Mucosa of stomach (tissue), 1 donor: ENCODE measurements around the gene SERINC5.
"Not testable (repeated sequence)": the region's sequence is repeated elsewhere in the genome, so short reads cannot be mapped to it uniquely, and the experiment has no call there.

ENCODE experiments used
- H3K27me3 ChIP-seq: one replicate; pipeline ENCODE4 v1.7.0; 2013; ENCODE audit warnings: mild to moderate bottlenecking, low read length; ENCODE audit not compliant: control insufficient read depth, insufficient read depth
- H3K36me3 ChIP-seq: one replicate; pipeline ENCODE4 v1.7.0; 2013; ENCODE audit warnings: low read length; ENCODE audit not compliant: control insufficient read depth, insufficient read depth
- H3K4me1 ChIP-seq: one replicate; pipeline ENCODE4 v1.7.0; 2013; ENCODE audit warnings: mild to moderate bottlenecking, low read length; ENCODE audit not compliant: control insufficient read depth, insufficient read depth
- H3K4me3 ChIP-seq: one replicate; pipeline ENCODE4 v1.7.0; 2013; ENCODE audit warnings: low read length
- H3K9ac ChIP-seq: one replicate; pipeline ENCODE4 v1.7.0; 2013; ENCODE audit warnings: mild to moderate bottlenecking, low read length, moderate library complexity
- H3K9me3 ChIP-seq: one replicate; pipeline ENCODE4 v1.7.0; 2013; ENCODE audit warnings: mild to moderate bottlenecking, low read length, moderate library complexity; ENCODE audit not compliant: control insufficient read depth
- donor health status: Pancreatic carcinoma.

The SERINC5 gene

GRCh38 chr5:80282054-80282453 is 26.2 kb upstream of the SERINC5 start:
- Histone ChIP-seq H3K27me3 (no peaks in the 10 kb centered on the region), H3K4me1 (no peaks in the 10 kb centered on the region), H3K9ac (no peak overlapping the region), H3K36me3 (no peaks in the 10 kb centered on the region), H3K4me3 (no peak overlapping the region), H3K9me3 (no peaks in the 10 kb centered on the region)

GRCh38 chr5:80277191-80277590 is 21.3 kb upstream of the SERINC5 start:
- Histone ChIP-seq H3K4me1 (no peaks in the 10 kb centered on the region), H3K9me3 (no peaks in the 10 kb centered on the region), H3K9ac (no peak overlapping the region), H3K27me3 (no peaks in the 10 kb centered on the region), H3K36me3 (no peaks in the 10 kb centered on the region), H3K4me3 (no peak overlapping the region)

GRCh38 chr5:80276186-80276585 is 20.3 kb upstream of the SERINC5 start:
- H3K27me3 ChIP-seq: no peaks in the 10 kb centered on the region
- H3K36me3 ChIP-seq: no peaks in the 10 kb centered on the region
- no peaks in the 10 kb centered on the region for H3K9me3 ChIP-seq
- H3K4me3 ChIP-seq: no peak overlapping the region
- no peak overlapping the region for H3K9ac ChIP-seq
- no peaks in the 10 kb centered on the region for H3K4me1 ChIP-seq

GRCh38 chr5:80275347-80275746 is 19.5 kb upstream of the SERINC5 start:
- no peak overlapping the region for H3K9ac ChIP-seq
- H3K27me3 ChIP-seq: no peaks in the 10 kb centered on the region
- H3K36me3 ChIP-seq: no peaks in the 10 kb centered on the region
- no peaks in the 10 kb centered on the region for H3K9me3 ChIP-seq
- no peaks in the 10 kb centered on the region for H3K4me1 ChIP-seq
- no peak overlapping the region for H3K4me3 ChIP-seq

- not testable (repeated sequence) for H3K4me3 ChIP-seq, H3K9ac ChIP-seq, H3K36me3 ChIP-seq, H3K27me3 ChIP-seq, H3K4me1 ChIP-seq, H3K9me3 ChIP-seq
Observed at GRCh38 chr5:80270543-80270942, 14.7 kb upstream of the SERINC5 start.

GRCh38 chr5:80269991-80270438 is 14.2 kb upstream of the SERINC5 start:
- Histone ChIP-seq H3K9ac (no peak overlapping the region), H3K4me1 (no peaks in the 10 kb centered on the region), H3K4me3 (no peak overlapping the region), H3K9me3 (no peaks in the 10 kb centered on the region), H3K27me3 (no peaks in the 10 kb centered on the region), H3K36me3 (no peaks in the 10 kb centered on the region)

GRCh38 chr5:80268916-80269315 is 13.1 kb upstream of the SERINC5 start:
- Histone ChIP-seq H3K36me3 (no peaks in the 10 kb centered on the region), H3K9me3 (no peaks in the 10 kb centered on the region), H3K4me3 (no peak overlapping the region), H3K4me1 (no peaks in the 10 kb centered on the region), H3K9ac (no peak overlapping the region), H3K27me3 (no peaks in the 10 kb centered on the region)

- no peaks in the 10 kb centered on the region for H3K9me3 ChIP-seq
Observed at GRCh38 chr5:80266566-80266965, 10.7 kb upstream of the SERINC5 start.

GRCh38 chr5:80260461-80260860 is 4.6 kb upstream of the SERINC5 start:
- Histone ChIP-seq H3K4me1 (peaks cover 13% of the 10 kb centered on the region), H3K4me3 (no peak overlapping the region), H3K9me3 (no peaks in the 10 kb centered on the region), H3K9ac (no peak overlapping the region), H3K36me3 (no peaks in the 10 kb centered on the region), H3K27me3 (no peaks in the 10 kb centered on the region)

More at GRCh38 chr5:80266566-80266965, 10.7 kb upstream of the SERINC5 start:
- no peak overlapping the region for H3K4me3 ChIP-seq
- H3K9ac ChIP-seq: no peak overlapping the region
- H3K4me1 ChIP-seq: no peaks in the 10 kb centered on the region
- H3K36me3 ChIP-seq: no peaks in the 10 kb centered on the region
- H3K27me3 ChIP-seq: no peaks in the 10 kb centered on the region

GRCh38 chr5:80259511-80260203 is 3.8 kb upstream of the SERINC5 start:
- no peaks in the 10 kb centered on the region for H3K9me3 ChIP-seq
- H3K9ac ChIP-seq: no peak overlapping the region
- H3K4me3 ChIP-seq: no peak overlapping the region
- no peaks in the 10 kb centered on the region for H3K27me3 ChIP-seq
- H3K36me3 ChIP-seq: no peaks in the 10 kb centered on the region
- H3K4me1 ChIP-seq: peaks cover 15% of the 10 kb centered on the region

- peaks cover 42% of the 10 kb centered on the region for H3K4me1 ChIP-seq
Observed at GRCh38 chr5:80255431-80255810, 427 bp downstream of the SERINC5 start.

GRCh38 chr5:80254767-80255430 is 949 bp downstream of the SERINC5 start:
- Histone ChIP-seq H3K4me3 (peak overlapping the region; percentile 96), H3K4me1 (peaks cover 42% of the 10 kb centered on the region), H3K27me3 (no peaks in the 10 kb centered on the region), H3K36me3 (no peaks in the 10 kb centered on the region), H3K9me3 (no peaks in the 10 kb centered on the region), H3K9ac (peak overlapping the region; percentile 87)

More at GRCh38 chr5:80255431-80255810, 427 bp downstream of the SERINC5 start:
- H3K27me3 ChIP-seq: no peaks in the 10 kb centered on the region
- H3K9ac ChIP-seq: peak overlapping the region; percentile 87
- no peaks in the 10 kb centered on the region for H3K9me3 ChIP-seq
- peak overlapping the region; percentile 96 for H3K4me3 ChIP-seq
- no peaks in the 10 kb centered on the region for H3K36me3 ChIP-seq
